Prostate gland (tissue), 2 donors: ENCODE data around the gene SIX5. TPM values are rescaled to one million over a fixed set of nuclear protein-coding genes. Genes with fewer than 3 reads are reported as not detected.

ENCODE experiments used
- DNase-seq: peaks from one replicate; pipeline ENCODE4 v3.0.0-alpha.2; 2019; ENCODE audit warnings: low spot score
- H3K27ac ChIP-seq, 2 donors: fragments of 200-600 bp; sonication (generic); 2 replicates each; pipeline ENCODE4 v1.5.1; 2017 to 2019
- H3K27me3 ChIP-seq: fragments of 200-600 bp; sonication (generic); replicated peaks from 2 replicates; pipeline ENCODE4 v1.5.1; 2019; ENCODE audit not compliant: insufficient read depth
- H3K36me3 ChIP-seq, 2 donors: fragments of 200-600 bp; sonication (generic); 1 replicate in 1 of 2; 2 replicates in 1 of 2; pipeline versions ENCODE4 v1.5.1 to v1.8.1; 2017 to 2019
- H3K4me1 ChIP-seq: fragments of 200-600 bp; sonication (generic); replicated peaks from 2 replicates; pipeline ENCODE4 v1.5.1; 2019
- H3K4me3 ChIP-seq, 2 donors: fragments of 200-600 bp; sonication (generic); 2 replicates each; pipeline ENCODE4 v1.5.1; 2017 to 2019
- H3K9me3 ChIP-seq: fragments of 200-600 bp; sonication (generic); 2 replicates; pipeline ENCODE4 v1.5.1; 2017
- POLR2A ChIP-seq: fragments of 450-650 bp; IDR thresholded peaks from one replicate; pipeline ENCODE4 v1.6.1; 2016; ENCODE audit warnings: antibody characterized with exemption, mild to moderate bottlenecking
- POLR2AphosphoS5 ChIP-seq: sonication (generic); formaldehyde crosslinking; IDR thresholded peaks from one replicate; pipeline ENCODE4 v1.6.1; 2017; ENCODE audit warnings: antibody characterized with exemption
- WGBS: methylation state at CpG from one replicate; pipeline ENCODE4 v1.1.5; 2018; 5-methylcytosine and 5-hydroxymethylcytosine counted together
- intact Hi-C: fragments of 100-400 bp; cut with DNase I; formaldehyde crosslinking; loops from one replicate; pipeline ENCODE4 v1.14.2; 2022
- total RNA-seq, 2 donors: library from RNA; depleted of rRNA; stranded (reverse); fragments of >200 nt; gene quantifications; one replicate each; pipeline ENCODE4 v1.1.0, GENCODE V29; 2016
- TF ChIP-seq, protein P1 (sequence below), 4 experiments: fragments of 200-600 bp in 2 of 4; fragments of 450-650 bp in 2 of 4; sonication (generic) in 2 of 4; IDR thresholded peaks; 1 replicate in 3 of 4; 2 replicates in 1 of 4; pipeline ENCODE4 v1.5.1; 2016 to 2019; ENCODE audit warnings: antibody characterized with exemption in 4 of 4, mild to moderate bottlenecking in 2 of 4, moderate library complexity in 2 of 4

SIX5 gene
- total RNA-seq, 2 donors from 2014 or later, result 33.7 to 37.5 TPM

DNA sequence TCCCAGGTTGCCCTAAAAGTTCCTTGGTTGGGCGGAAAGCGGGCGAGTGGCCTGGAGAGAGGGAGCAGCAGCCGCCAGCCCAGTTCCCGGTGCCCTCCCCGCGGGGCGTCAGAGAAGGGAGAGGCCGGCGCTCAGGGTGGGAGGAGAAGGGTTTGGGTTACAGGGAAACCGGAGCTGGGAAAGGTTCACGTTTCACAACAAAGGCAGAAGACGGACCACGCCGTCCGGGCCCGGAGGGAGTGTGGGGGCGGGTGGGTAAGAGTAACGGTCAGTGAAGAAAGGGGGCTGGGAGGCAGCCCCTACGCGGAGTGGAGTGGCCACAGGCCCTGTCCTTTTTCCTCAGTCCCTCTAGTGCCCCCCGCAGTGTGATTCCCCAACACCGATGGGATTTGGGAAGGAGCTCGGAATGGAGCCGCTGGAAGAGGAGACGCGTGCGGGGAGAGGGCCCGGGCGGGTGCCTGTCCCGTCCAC, 1.6 kb downstream of the SIX5 start:
- peaks cover 34% of the 10 kb centered on the region for H3K4me1 ChIP-seq
- under 1% methylated on average over 31 of the region's 31 CpGs for WGBS
- H3K36me3 ChIP-seq, result no peaks in the 10 kb centered on the region
- peak; percentile 91 for TF ChIP-seq POLR2AphosphoS5
- peak; percentile 91 for TF ChIP-seq POLR2A
- TF ChIP-seq, protein P1, sequence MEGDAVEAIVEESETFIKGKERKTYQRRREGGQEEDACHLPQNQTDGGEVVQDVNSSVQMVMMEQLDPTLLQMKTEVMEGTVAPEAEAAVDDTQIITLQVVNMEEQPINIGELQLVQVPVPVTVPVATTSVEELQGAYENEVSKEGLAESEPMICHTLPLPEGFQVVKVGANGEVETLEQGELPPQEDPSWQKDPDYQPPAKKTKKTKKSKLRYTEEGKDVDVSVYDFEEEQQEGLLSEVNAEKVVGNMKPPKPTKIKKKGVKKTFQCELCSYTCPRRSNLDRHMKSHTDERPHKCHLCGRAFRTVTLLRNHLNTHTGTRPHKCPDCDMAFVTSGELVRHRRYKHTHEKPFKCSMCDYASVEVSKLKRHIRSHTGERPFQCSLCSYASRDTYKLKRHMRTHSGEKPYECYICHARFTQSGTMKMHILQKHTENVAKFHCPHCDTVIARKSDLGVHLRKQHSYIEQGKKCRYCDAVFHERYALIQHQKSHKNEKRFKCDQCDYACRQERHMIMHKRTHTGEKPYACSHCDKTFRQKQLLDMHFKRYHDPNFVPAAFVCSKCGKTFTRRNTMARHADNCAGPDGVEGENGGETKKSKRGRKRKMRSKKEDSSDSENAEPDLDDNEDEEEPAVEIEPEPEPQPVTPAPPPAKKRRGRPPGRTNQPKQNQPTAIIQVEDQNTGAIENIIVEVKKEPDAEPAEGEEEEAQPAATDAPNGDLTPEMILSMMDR (IDR thresholded peaks at IDR 0.05), result peak in 1 of 4 experiments; percentile 6
- intact Hi-C loops, result loop anchor here (5.0 kb wide), 2 partner anchors 50 to 75 kb away; partner anchors contain the start of genes QPCTL and SNRPD2
- peak overlapping the region; percentile 97 to 99 for H3K27ac ChIP-seq
- no peaks in the 10 kb centered on the region for H3K27me3 ChIP-seq
- peak overlapping the region; percentile 79 to 83 for H3K4me3 ChIP-seq
- H3K9me3 ChIP-seq, result no peaks in the 10 kb centered on the region
- DNase-seq, result peak; percentile 83

DNA sequence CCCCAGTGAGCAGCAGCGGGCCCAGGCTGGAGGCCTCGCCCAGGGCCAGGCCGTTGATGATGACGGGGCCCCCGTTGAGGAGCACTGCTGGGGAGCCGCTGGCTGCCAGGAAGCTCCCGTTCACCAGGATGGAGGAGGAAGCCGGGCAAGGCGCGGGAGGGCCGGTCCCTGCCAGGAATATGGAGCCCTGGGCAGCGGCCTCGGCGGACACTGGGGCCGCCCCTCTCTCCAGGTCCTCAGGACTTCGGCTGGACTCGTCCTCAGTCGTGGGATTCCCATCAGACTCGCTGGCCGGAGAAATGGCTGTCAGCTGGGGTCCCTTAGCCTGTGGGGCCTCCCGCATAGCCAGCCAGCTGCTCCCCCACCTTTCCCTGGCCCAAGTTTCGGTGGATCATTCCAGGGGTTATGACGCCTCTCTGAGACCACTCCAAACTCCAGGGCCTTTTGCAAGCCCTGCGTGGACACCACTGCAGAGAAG, 2.1 kb downstream of the SIX5 start:
- 7% methylated on average over 22 of the region's 24 CpGs for WGBS
- no peaks in the 10 kb centered on the region for H3K36me3 ChIP-seq
- no peak for DNase-seq
- H3K4me3 ChIP-seq, result peak overlapping the region; percentile 79 to 83
- H3K27me3 ChIP-seq, result no peaks in the 10 kb centered on the region
- intact Hi-C loops, result loop anchor here (5.0 kb wide), 2 partner anchors 50 to 75 kb away; partner anchors contain the start of genes QPCTL and SNRPD2
- H3K9me3 ChIP-seq, result no peaks in the 10 kb centered on the region
- peaks cover 34% of the 10 kb centered on the region for H3K4me1 ChIP-seq
- H3K27ac ChIP-seq, result peak overlapping the region; percentile 97 to 99
- TF ChIP-seq POLR2AphosphoS5 (no peak), POLR2A (no peak)
- TF ChIP-seq, protein P1 (IDR thresholded peaks at IDR 0.05), result no peak

DNA sequence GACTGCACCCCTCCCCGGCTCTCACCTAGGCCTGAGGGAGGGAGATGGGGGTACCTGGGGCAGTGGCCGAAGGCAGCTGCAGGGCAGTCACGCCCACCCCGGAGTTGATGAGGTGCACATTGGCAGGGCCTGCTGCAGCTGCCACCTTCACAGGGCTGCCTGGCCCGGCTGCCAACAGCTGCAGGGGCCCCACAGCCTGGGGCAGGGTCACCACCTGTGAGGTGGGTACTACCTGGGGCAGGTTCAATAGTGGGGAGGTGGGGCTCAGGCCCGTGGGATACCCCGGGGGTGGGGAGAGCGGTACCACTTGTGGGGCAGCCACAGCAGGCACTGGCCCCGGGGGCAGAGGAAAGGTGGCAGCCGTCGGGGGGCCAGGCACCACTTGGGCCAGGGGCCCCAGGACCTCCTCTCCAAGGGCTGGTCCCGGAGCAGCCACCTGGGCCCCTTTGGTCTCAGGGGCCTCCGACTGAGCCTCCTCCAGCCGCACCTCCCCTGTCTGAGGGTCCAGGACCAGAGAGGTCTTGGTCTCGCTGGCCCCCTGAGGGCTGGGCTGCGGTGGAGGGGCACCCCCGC, 2.7 kb downstream of the SIX5 start:
- Histone ChIP-seq H3K27me3 (no peaks in the 10 kb centered on the region), H3K9me3 (no peaks in the 10 kb centered on the region), H3K36me3 (no peaks in the 10 kb centered on the region), H3K27ac (peak overlapping the region; percentile 97 to 99), H3K4me3 (peak overlapping the region; percentile 79 to 83), H3K4me1 (peaks cover 34% of the 10 kb centered on the region)
- TF ChIP-seq POLR2AphosphoS5 (no peak), POLR2A (no peak)
- TF ChIP-seq, protein P1 (IDR thresholded peaks at IDR 0.05), result no peak
- WGBS, result 44% methylated on average over 16 of the region's 17 CpGs
- DNase-seq, result no peak
- intact Hi-C loops, result loop anchor here (5.0 kb wide), 2 partner anchors 49 to 74 kb away; partner anchors contain the start of genes QPCTL and SNRPD2

DNA sequence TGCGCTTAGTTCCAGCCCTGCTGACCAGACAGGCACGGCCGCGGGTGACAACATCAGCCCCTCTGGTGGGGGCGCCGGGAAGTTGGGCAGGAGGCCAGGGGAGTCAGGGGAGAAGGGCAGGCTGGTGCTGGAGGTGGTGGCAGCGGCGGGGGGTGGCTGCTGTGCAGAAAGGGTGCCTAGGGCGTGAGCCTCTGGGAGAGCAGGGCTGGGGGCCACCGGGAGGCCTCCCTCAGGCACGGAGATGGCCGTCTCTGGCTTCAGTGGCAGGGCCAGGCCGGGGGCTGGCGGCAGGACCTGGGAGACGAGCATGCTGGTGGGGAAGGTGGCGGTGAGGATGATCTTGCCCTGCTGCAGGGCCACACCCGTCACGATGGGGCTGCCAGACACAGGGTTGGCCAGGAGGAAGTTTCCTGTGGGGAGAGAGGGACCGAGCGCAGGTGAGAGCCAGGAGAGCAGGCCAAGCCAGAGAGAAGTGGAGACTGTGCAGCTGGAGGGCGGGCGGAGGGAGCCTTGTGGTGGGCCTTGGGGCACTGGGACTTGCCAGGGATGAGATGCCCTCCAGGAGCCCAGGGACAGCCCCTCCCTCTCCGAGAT, 3.3 kb downstream of the SIX5 start:
- peaks cover 30% of the 10 kb centered on the region for H3K4me1 ChIP-seq
- DNase-seq, result no peak
- H3K9me3 ChIP-seq, result no peaks in the 10 kb centered on the region
- H3K27me3 ChIP-seq, result no peaks in the 10 kb centered on the region
- 56% methylated on average over 23 of the region's 23 CpGs for WGBS
- peak overlapping the region in 1 of 2 donors; percentile 79 for H3K4me3 ChIP-seq
- H3K36me3 ChIP-seq, result no peaks in the 10 kb centered on the region
- intact Hi-C loops, result loop anchor here (5.0 kb wide), 2 partner anchors 48 to 73 kb away; partner anchors contain the start of genes QPCTL and SNRPD2
- TF ChIP-seq POLR2A (no peak), POLR2AphosphoS5 (no peak)
- TF ChIP-seq, protein P1 (IDR thresholded peaks at IDR 0.05), result no peak
- H3K27ac ChIP-seq, result peak overlapping the region; percentile 97 to 99
